GM19452 (cell line): ENCODE data around the gene WDR53.
"Not testable (repeated sequence)": the region's sequence is repeated elsewhere in the genome, so short reads cannot be mapped to it uniquely, and the experiment has no call there.

Experiments used
- ATAC-seq: cut with Tn5 transposase; IDR thresholded peaks from one replicate; pipeline ENCODE4 v1.9.1; 2021; ENCODE audit not compliant: unreplicated experiment

WDR53 gene

GRCh38 chr3:196518966-196519717 lies 49.2 kb downstream of the WDR53 start:
- no peak for ATAC-seq

GRCh38 chr3:196517919-196518318 lies 50.4 kb downstream of the WDR53 start:
- no peak for ATAC-seq

- no peak for ATAC-seq
Measured at GRCh38 chr3:196517162-196517800, 51.1 kb downstream of the WDR53 start.

- no peak for ATAC-seq
Measured at GRCh38 chr3:196514913-196515621, 53.3 kb downstream of the WDR53 start, which contains the start of gene SMCO1. Gene SMCO1 (minus strand): TSS chr3:196515346. CDS start chr3:196515209, 137 bp downstream.

GRCh38 chr3:196514350-196514716 lies 54.0 kb downstream of the WDR53 start:
- ATAC-seq: no peak

- ATAC-seq: no peak
Measured at GRCh38 chr3:196513697-196514349, 54.5 kb downstream of the WDR53 start.

- not testable (repeated sequence) for ATAC-seq
Measured at GRCh38 chr3:196511646-196512425, 56.5 kb downstream of the WDR53 start.

GRCh38 chr3:196511108-196511507 lies 57.2 kb downstream of the WDR53 start:
- not testable (repeated sequence) for ATAC-seq

- ATAC-seq: no peak
Measured at GRCh38 chr3:196506687-196507086, 61.7 kb downstream of the WDR53 start.

- no peak for ATAC-seq
Measured at GRCh38 chr3:196504556-196504955, 63.8 kb downstream of the WDR53 start.
